H1 (cell line): ENCODE results near the gene DAPK1. TPM values are rescaled to one million over a fixed set of nuclear protein-coding genes. Genes with fewer than 3 reads are reported as not detected.

Source experiments
- CTCF ChIA-PET: fragments of 300-600 bp; sonication (Branson Sonifier 250); formaldehyde crosslinking; loops from one replicate; lab custom pipeline; 2021; ENCODE audit not compliant: partially characterized antibody; lab: Charles Lee
- POLR2A ChIA-PET: fragments of 300-600 bp; sonication (Branson Sonifier 250); formaldehyde crosslinking; loops from one replicate; lab custom pipeline; 2021; ENCODE audit warnings: inconsistent platforms; ENCODE audit not compliant: partially characterized antibody; lab: Charles Lee
- DNase-seq, 2 experiments: peaks; one replicate each; pipeline versions ENCODE4 v3.0.0 to v3.0.0-alpha.2; 2010 to 2022; ENCODE audit warnings: low spot score in 2 of 2, low read depth in 1 of 2, mixed read lengths in 1 of 2
- FAIRE-seq: peaks from 2 replicates; lab custom pipeline; 2011; peaks lifted over from hg19 to GRCh38; lab: Jason Lieb, UNC
- H2AFZ ChIP-seq: 2 replicates; pipeline ENCODE4 v1.8.1; 2012; ENCODE audit warnings: low read length, inconsistent platforms
- H2AK5ac ChIP-seq: 2 replicates; pipeline ENCODE4 v1.6.1; 2013; ENCODE audit warnings: low read depth, low read length
- H2BK120ac ChIP-seq: replicated peaks from 2 replicates; pipeline ENCODE3; 2013; ENCODE audit warnings: low read depth, low read length, inconsistent platforms
- H2BK12ac ChIP-seq: 2 replicates; pipeline ENCODE4 v1.6.1; 2013; ENCODE audit warnings: low read depth, low read length
- H2BK15ac ChIP-seq: 2 replicates; pipeline ENCODE4 v1.6.1; 2013; ENCODE audit warnings: low read length
- H2BK20ac ChIP-seq: 2 replicates; pipeline ENCODE4 v1.6.1; 2013; ENCODE audit warnings: low read length
- H2BK5ac ChIP-seq: 2 replicates; pipeline ENCODE4 v1.6.1; 2013; ENCODE audit warnings: low read depth, low read length
- H3K14ac ChIP-seq: 2 replicates; pipeline ENCODE4 v1.6.1; 2013; ENCODE audit warnings: inconsistent platforms; ENCODE audit not compliant: insufficient read length
- H3K18ac ChIP-seq: 2 replicates; pipeline ENCODE4 v1.6.1; 2013; ENCODE audit warnings: low read length; ENCODE audit errors: extremely low read depth
- H3K23ac ChIP-seq: 2 replicates; pipeline ENCODE4 v1.6.1; 2013; ENCODE audit warnings: inconsistent platforms; ENCODE audit not compliant: insufficient read length
- H3K23me2 ChIP-seq: 2 replicates; pipeline ENCODE4 v1.6.1; 2013; ENCODE audit warnings: low read depth, low read length
- H3K27ac ChIP-seq: 2 replicates; pipeline ENCODE4 v1.6.1; 2011; ENCODE audit warnings: low read depth, low read length, inconsistent platforms
- H3K27me3 ChIP-seq, 4 experiments: replicated peaks in 1 of 4; 1 replicate in 1 of 4; 2 replicates in 3 of 4; pipeline versions ENCODE4 v1.6.1 to v1.8.1; 2011 to 2013; ENCODE audit warnings: low read length in 3 of 4, mild to moderate bottlenecking in 3 of 4, inconsistent platforms in 2 of 4, mixed read lengths in 2 of 4, moderate library complexity in 1 of 4; ENCODE audit not compliant: control insufficient read depth in 3 of 4, insufficient read depth in 3 of 4; ENCODE audit errors: extremely low read depth in 1 of 4
- H3K36me3 ChIP-seq, 4 experiments: 2 replicates each; pipeline versions ENCODE4 v1.6.1 to v1.8.1; 2011 to 2013; ENCODE audit warnings: mild to moderate bottlenecking in 4 of 4, low read length in 3 of 4, moderate library complexity in 2 of 4, control low read depth in 1 of 4, inconsistent platforms in 1 of 4; ENCODE audit not compliant: insufficient read depth in 4 of 4, control insufficient read depth in 2 of 4
- H3K4ac ChIP-seq: replicated peaks from 2 replicates; pipeline ENCODE3; 2013; ENCODE audit warnings: low read length, low read depth, mixed read lengths, inconsistent platforms; ENCODE audit not compliant: insufficient read length
- H3K4me1 ChIP-seq, 4 experiments: replicated peaks in 1 of 4; 1 replicate in 1 of 4; 2 replicates in 3 of 4; pipeline versions ENCODE4 v1.6.1 to v1.8.1; 2011 to 2013; ENCODE audit warnings: low read length in 3 of 4, inconsistent platforms in 2 of 4, mixed read lengths in 1 of 4; ENCODE audit not compliant: insufficient read depth in 4 of 4, control insufficient read depth in 3 of 4
- H3K4me2 ChIP-seq, 2 experiments: 2 replicates each; pipeline versions ENCODE4 v1.6.1 to v1.8.1; 2011 to 2013; ENCODE audit warnings: low read depth in 2 of 2, low read length in 2 of 2, control low read depth in 1 of 2, inconsistent platforms in 1 of 2, mild to moderate bottlenecking in 1 of 2; ENCODE audit not compliant: insufficient read depth in 1 of 2
- H3K4me3 ChIP-seq, 4 experiments: fragments of 200-600, 300-600 bp in 1 of 4; sonication (generic), shearing (Covaris generic), sonication (Bioruptor Twin) in 1 of 4; 2 replicates each; pipeline versions ENCODE4 v1.5.1 to v1.8.1; 2011 to 2016; ENCODE audit warnings: low read length in 4 of 4, low read depth in 3 of 4, control low read depth in 2 of 4, inconsistent platforms in 2 of 4, mild to moderate bottlenecking in 2 of 4, mixed read lengths in 1 of 4, moderate library complexity in 1 of 4; ENCODE audit not compliant: insufficient read depth in 2 of 4; ENCODE audit errors: extremely low read depth in 1 of 4
- H3K56ac ChIP-seq: replicated peaks from 2 replicates; pipeline ENCODE3; 2013; ENCODE audit warnings: low read depth, mild to moderate bottlenecking, mixed read lengths, low read length, inconsistent platforms; ENCODE audit not compliant: insufficient read length
- H3K79me1 ChIP-seq: 2 replicates; pipeline ENCODE4 v1.6.1; 2013; ENCODE audit warnings: low read depth, low read length, control low read depth
- H3K79me2 ChIP-seq, 2 experiments: 2 replicates each; pipeline versions ENCODE4 v1.6.1 to v1.8.1; 2012 to 2013; ENCODE audit warnings: low read length in 2 of 2, mild to moderate bottlenecking in 2 of 2, inconsistent platforms in 1 of 2; ENCODE audit not compliant: insufficient read depth in 2 of 2, control insufficient read depth in 1 of 2
- H3K9ac ChIP-seq, 4 experiments: replicated peaks in 1 of 4; 1 replicate in 1 of 4; 2 replicates in 3 of 4; pipeline versions ENCODE4 v1.6.1 to v1.8.1; 2011 to 2013; ENCODE audit warnings: low read depth in 3 of 4, low read length in 3 of 4, control low read depth in 2 of 4, mild to moderate bottlenecking in 2 of 4, moderate library complexity in 2 of 4, inconsistent platforms in 1 of 4; ENCODE audit errors: extremely low read depth in 1 of 4
- H3K9me3 ChIP-seq, 2 experiments: 2 replicates each; pipeline versions ENCODE4 v1.6.1 to v1.8.1; 2012 to 2013; ENCODE audit warnings: mild to moderate bottlenecking in 2 of 2, moderate library complexity in 2 of 2, control low read depth in 1 of 2, inconsistent platforms in 1 of 2, low read depth in 1 of 2, low read length in 1 of 2, mixed read lengths in 1 of 2; ENCODE audit not compliant: insufficient read depth in 2 of 2
- H4K20me1 ChIP-seq, 2 experiments: replicated peaks in 1 of 2; 2 replicates each; pipeline versions ENCODE3 to v1.8.1; 2011 to 2013; ENCODE audit warnings: inconsistent platforms in 2 of 2, low read length in 2 of 2, mild to moderate bottlenecking in 1 of 2; ENCODE audit not compliant: insufficient read depth in 2 of 2, control insufficient read depth in 1 of 2
- H4K5ac ChIP-seq: 2 replicates; pipeline ENCODE4 v1.6.1; 2013; ENCODE audit warnings: low read length, low read depth, mixed read lengths, inconsistent platforms; ENCODE audit not compliant: insufficient read length
- H4K8ac ChIP-seq: 2 replicates; pipeline ENCODE4 v1.8.0; 2013; ENCODE audit warnings: mild to moderate bottlenecking, moderate library complexity, low read length, inconsistent platforms; ENCODE audit not compliant: insufficient read depth; ENCODE audit errors: extremely low read depth
- H4K91ac ChIP-seq: replicated peaks from 2 replicates; pipeline ENCODE3; 2013; ENCODE audit warnings: low read length, mixed read lengths, inconsistent platforms; ENCODE audit not compliant: insufficient read length
- SAP30 ChIP-seq: fragments of 300-600 bp; sonication (generic); IDR thresholded peaks from 2 replicates; pipeline ENCODE4 v1.7.1; 2012; ENCODE audit warnings: low read length, moderate library complexity, mild to moderate bottlenecking, inconsistent platforms; ENCODE audit not compliant: insufficient read depth, insufficient replicate concordance
- WGBS, 2 experiments: shearing (Covaris generic) in 1 of 2; methylation state at CpG; one replicate each; pipeline versions ENCODE4 v1.1.6 to v1.1.7; 2013 to 2015; ENCODE audit warnings: low lambda C conversion rate in 2 of 2, mixed read lengths in 2 of 2, inconsistent platforms in 1 of 2, low coverage in 1 of 2, missing lambda C conversion rate in 1 of 2; ENCODE audit not compliant: insufficient replicate concordance in 2 of 2, insufficient coverage in 1 of 2, insufficient read length in 1 of 2; ENCODE audit errors: extremely low coverage in 1 of 2, missing lambda C conversion rate in 1 of 2; 5-methylcytosine and 5-hydroxymethylcytosine counted together
- polyA plus RNA-seq, 7 experiments: library from polyadenylated mRNA; depleted of rRNA in 3 of 7; stranded (reverse) in 5 of 7; unstranded in 2 of 7; fragments of >200 nt in 5 of 7; fragments of 200-250 nt in 2 of 7; gene quantifications; 1 replicate in 5 of 7; 2 replicates in 1 of 7; 4 replicates in 1 of 7; pipeline versions ENCODE4 v1.2.1 to v1.2.3, GENCODE V29; 2011 to 2013; ENCODE audit warnings: missing spikeins in 2 of 7, mixed read lengths in 2 of 7
- total RNA-seq: library from RNA; stranded (reverse); fragmentation: NEBNext Ultra II Directional; extraction: Animal tissue kit (Norgen Biotek cat#: 25700); gene quantifications from 2 replicates; pipeline ENCODE4 v1.2.1, GENCODE V29; 2021

The DAPK1 gene
- total and polyA plus RNA-seq, 2 of the 8 experiments (the other 6 are each of a cell fraction or from before 2014, with no cell fraction given), result 62.4 to 131 TPM

DNA sequence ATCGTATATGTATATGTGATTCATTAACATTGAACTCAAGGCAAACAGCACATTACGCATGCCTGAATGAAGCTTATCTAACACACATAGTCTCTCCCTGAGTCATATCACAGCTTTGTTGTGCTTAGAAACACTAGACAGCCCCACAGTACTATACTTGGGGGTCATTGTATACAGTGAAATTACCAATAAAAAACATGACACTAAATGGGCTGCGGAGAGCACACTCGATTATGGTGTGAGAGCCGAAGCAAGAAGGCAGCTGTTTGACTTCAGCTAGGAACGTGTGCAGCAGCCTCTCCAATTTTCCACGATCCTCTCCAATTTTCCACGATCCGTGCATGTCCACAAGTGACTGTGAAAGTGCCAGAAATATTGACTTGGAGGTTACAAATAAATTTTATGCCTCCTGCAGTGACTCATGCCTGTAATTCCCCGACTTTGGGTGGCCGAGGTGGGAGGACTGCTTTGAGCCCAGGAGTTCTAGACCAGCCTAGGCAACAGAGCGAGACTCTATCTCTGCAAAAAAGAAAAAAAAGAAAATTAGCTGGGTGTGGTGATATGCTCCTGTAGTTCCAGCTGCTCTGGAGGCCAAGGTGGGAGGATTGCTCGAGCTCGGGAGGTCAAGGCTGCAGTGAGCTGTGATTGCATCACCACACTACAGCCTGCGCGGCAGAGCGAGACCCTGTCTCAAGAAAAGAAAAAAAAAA, 102.4 kb downstream of the DAPK1 start:
- 91% methylated on average over 17 of the region's 17 CpGs; no CpG with 5 or more reads in 1 of the 2 experiments for WGBS, 2 experiments
- no peak overlapping the region for H2BK15ac ChIP-seq

More for the DNA sequence above, 102.4 kb downstream of the DAPK1 start:
- no peak overlapping the region for H3K23ac ChIP-seq
- H2AK5ac ChIP-seq, result no peak overlapping the region
- no peak overlapping the region for H3K4ac ChIP-seq
- H4K91ac ChIP-seq, result no peak overlapping the region
- H3K18ac ChIP-seq, result no peak overlapping the region
- H3K4me3 ChIP-seq, result no peak overlapping the region
- no peak overlapping the region for H3K9ac ChIP-seq
- H3K27me3 ChIP-seq, result no peaks in the 10 kb centered on the region
- no peaks in the 10 kb centered on the region for H3K23me2 ChIP-seq
- H3K4me1 ChIP-seq, result peaks cover 5 to 10% (median 9%) of the 10 kb centered on the region in 4 experiments
- peaks cover 0 to 6% (median 2%) of the 10 kb centered on the region in 4 experiments; a peak in 4 of 8 replicates for H3K36me3 ChIP-seq
- FAIRE-seq, result no peak
- no peaks in the 10 kb centered on the region for H3K9me3 ChIP-seq
- ChIA-PET CTCF (interaction anchor here (0.6 to 2.8 kb wide), 10 partner anchors 9 to 713 kb away, joined by 3 to 13 read pairs (median 3); partner anchors contain the start of gene DAPK1), POLR2A (interaction anchor here (0.7 to 1.9 kb wide), 6 partner anchors 11 to 741 kb away, joined by 3 to 10 read pairs (median 4); no protein-coding TSS in a partner anchor)
- no peak overlapping the region for H3K4me2 ChIP-seq
- H2BK120ac ChIP-seq, result no peak overlapping the region
- no peak overlapping the region for H3K27ac ChIP-seq
- H4K20me1 ChIP-seq, result peaks cover 11 to 29% of the 10 kb centered on the region in 2 experiments
- no peak for TF ChIP-seq SAP30
- H2BK5ac ChIP-seq, result no peak overlapping the region; the same call in 1 of the 2 replicates
- H3K79me2 ChIP-seq, result peaks cover 0 to 75% of the 10 kb centered on the region in 2 experiments; a peak in 3 of 4 replicates
- peak overlapping the region; percentile 48 for H3K56ac ChIP-seq
- H2BK20ac ChIP-seq, result no peak overlapping the region
- H3K14ac ChIP-seq, result no peak overlapping the region
- H4K5ac ChIP-seq, result no peak overlapping the region
- no peak for DNase-seq
- H3K79me1 ChIP-seq, result peaks cover 19% of the 10 kb centered on the region
- H4K8ac ChIP-seq, result no peak overlapping the region
- no peak overlapping the region for H2AFZ ChIP-seq
- H2BK12ac ChIP-seq, result no peak overlapping the region
